ENCODE data around the gene TSPOAP1. TPM values are rescaled to one million over a fixed set of nuclear protein-coding genes. Genes with fewer than 3 reads are reported as not detected.

TSPOAP1 gene
- total RNA-seq, 1 experiment from 2014 or later, result 10.9 TPM

GRCh38 chr17:58324409-58325288 is 3.9 kb downstream of the TSPOAP1 start (continued):
- TF ChIP-seq, protein P1, sequence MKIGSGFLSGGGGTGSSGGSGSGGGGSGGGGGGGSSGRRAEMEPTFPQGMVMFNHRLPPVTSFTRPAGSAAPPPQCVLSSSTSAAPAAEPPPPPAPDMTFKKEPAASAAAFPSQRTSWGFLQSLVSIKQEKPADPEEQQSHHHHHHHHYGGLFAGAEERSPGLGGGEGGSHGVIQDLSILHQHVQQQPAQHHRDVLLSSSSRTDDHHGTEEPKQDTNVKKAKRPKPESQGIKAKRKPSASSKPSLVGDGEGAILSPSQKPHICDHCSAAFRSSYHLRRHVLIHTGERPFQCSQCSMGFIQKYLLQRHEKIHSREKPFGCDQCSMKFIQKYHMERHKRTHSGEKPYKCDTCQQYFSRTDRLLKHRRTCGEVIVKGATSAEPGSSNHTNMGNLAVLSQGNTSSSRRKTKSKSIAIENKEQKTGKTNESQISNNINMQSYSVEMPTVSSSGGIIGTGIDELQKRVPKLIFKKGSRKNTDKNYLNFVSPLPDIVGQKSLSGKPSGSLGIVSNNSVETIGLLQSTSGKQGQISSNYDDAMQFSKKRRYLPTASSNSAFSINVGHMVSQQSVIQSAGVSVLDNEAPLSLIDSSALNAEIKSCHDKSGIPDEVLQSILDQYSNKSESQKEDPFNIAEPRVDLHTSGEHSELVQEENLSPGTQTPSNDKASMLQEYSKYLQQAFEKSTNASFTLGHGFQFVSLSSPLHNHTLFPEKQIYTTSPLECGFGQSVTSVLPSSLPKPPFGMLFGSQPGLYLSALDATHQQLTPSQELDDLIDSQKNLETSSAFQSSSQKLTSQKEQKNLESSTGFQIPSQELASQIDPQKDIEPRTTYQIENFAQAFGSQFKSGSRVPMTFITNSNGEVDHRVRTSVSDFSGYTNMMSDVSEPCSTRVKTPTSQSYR (CRISPR knock-in tag; IDR thresholded peaks at IDR 0.05), result peak; percentile 56; the same call in 1 of the 2 replicates
- TF ChIP-seq TEAD4 (CRISPR knock-in tag; IDR thresholded peaks at IDR 0.05), result no peak
- TF ChIP-seq CBFB (CRISPR knock-in tag; IDR thresholded peaks at IDR 0.05; ENCODE audit: low read depth), result no peak
- 0 out of 2 replicates have a peak, but pooled peaks have one; percentile 19 for TF ChIP-seq FOXK1 (CRISPR knock-in tag; IDR thresholded peaks at IDR 0.05)
- no peak for TF ChIP-seq TCF7 (CRISPR knock-in tag; IDR thresholded peaks at IDR 0.05; ENCODE audit: low read depth)
- 0 out of 2 replicates have a peak, but pooled peaks have one; percentile 61 for TF ChIP-seq TEAD1 (CRISPR knock-in tag; IDR thresholded peaks at IDR 0.05)

DNA sequence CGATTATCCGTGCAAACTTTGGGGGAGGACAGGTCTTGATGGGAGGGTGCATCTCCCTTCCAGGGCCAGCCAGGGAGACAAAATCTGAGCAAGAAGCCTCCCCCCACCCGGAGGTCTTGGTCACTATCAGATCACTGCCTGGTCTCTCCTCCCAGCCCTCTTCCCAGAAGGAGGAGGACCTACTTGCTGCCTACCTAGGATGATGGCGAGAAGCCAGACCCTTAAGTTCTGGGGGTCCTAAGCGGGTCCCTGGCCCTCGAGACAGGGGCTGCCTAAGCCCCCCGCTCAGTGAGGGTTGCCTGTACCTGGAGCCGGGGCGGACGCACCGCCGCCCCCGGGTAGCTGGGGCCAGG is 4.6 kb downstream of the TSPOAP1 start:
- peak overlapping the region; percentile 61 for H3K4me3 Mint-ChIP-seq
- H3K36me3 Mint-ChIP-seq, result 0 out of 2 replicates have a peak, but pooled peaks cover 3% of the 10 kb centered on the region
- peaks cover 33% of the 10 kb centered on the region for H3K4me1 Mint-ChIP-seq
- POLR2A ChIA-PET, result interaction anchor here (1.9 to 3.2 kb wide), 2 partner anchors 14 to 28 kb away, joined by 7 to 9 read pairs; partner anchors contain the start of gene SUPT4H1
- H3K27ac Mint-ChIP-seq, result no peak overlapping the region
- TF ChIP-seq STAT6 (CRISPR knock-in tag; conservative IDR thresholded peaks at IDR 0.05; ENCODE audit: low read depth), result no peak
- TF ChIP-seq TCF7 (CRISPR knock-in tag; IDR thresholded peaks at IDR 0.05; ENCODE audit: low read depth), result no peak
- no peak for TF ChIP-seq ELF4 (CRISPR knock-in tag; IDR thresholded peaks at IDR 0.05; ENCODE audit: low read depth)
- TF ChIP-seq ZNF671 (CRISPR knock-in tag; IDR thresholded peaks at IDR 0.05), result no peak
- no peak for TF ChIP-seq ZNF317 (CRISPR knock-in tag; IDR thresholded peaks at IDR 0.05; ENCODE audit: borderline replicate concordance, low read depth)
- TF ChIP-seq ERG (CRISPR knock-in tag; IDR thresholded peaks at IDR 0.05), result no peak
- TF ChIP-seq, protein P2, sequence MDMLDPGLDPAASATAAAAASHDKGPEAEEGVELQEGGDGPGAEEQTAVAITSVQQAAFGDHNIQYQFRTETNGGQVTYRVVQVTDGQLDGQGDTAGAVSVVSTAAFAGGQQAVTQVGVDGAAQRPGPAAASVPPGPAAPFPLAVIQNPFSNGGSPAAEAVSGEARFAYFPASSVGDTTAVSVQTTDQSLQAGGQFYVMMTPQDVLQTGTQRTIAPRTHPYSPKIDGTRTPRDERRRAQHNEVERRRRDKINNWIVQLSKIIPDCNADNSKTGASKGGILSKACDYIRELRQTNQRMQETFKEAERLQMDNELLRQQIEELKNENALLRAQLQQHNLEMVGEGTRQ (CRISPR knock-in tag; IDR thresholded peaks at IDR 0.05), result no peak
- no peak for TF ChIP-seq RORB (CRISPR knock-in tag; IDR thresholded peaks at IDR 0.05)
- CTCF ChIA-PET, result interaction anchor here (1.0 to 2.7 kb wide), 2 partner anchors 16 to 93 kb away, joined by 3 to 17 read pairs; partner anchors contain the start of gene RNF43
- peaks cover 50% of the 10 kb centered on the region for H3K27me3 Mint-ChIP-seq (ENCODE audit: low read depth)
- ATAC-seq (no peak), DNase-seq (ENCODE audit: low spot score) (no peak)
- no peaks in the 10 kb centered on the region for H3K9me3 Mint-ChIP-seq

Data from WTC11 (cell line).